ENCODE data around the gene TMBIM1. TPM values are rescaled to one million over a fixed set of nuclear protein-coding genes. Genes with fewer than 3 reads are reported as not detected.
A peak's percentile ranks its signal among the peaks of the same experiment; 100 is the strongest.
"Not testable (repeated sequence)": the region's sequence is repeated elsewhere in the genome, so short reads cannot be mapped to it uniquely, and the experiment has no call there.

Gene TMBIM1
- total RNA-seq, 1 donor from 2014 or later = 74.9 TPM

DNA sequence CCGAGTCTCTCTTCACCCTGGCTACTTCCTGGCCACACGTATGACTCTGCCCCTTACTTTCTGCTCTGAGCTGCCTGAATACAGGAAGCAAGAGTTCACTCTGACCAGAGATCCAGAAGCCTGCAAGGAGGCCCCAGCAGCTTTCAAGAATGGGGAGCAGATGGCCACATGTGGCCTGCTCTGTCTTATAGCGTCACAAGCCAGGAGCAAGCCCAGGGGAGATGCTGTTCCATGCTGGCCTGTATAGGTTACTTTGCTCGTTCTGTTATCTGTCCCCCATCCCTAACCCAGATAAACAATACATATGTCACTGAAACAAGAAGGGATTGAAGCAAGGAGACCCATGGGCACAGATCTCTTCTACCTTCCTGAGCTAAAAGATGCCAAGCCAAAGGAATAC lies 17.7 kb downstream of the TMBIM1 start:
- no peaks in the 10 kb centered on the region for H3K9me3 Mint-ChIP-seq
- no peak for DNase-seq (ENCODE audit: low spot score in 2 of 2, unreplicated experiment in 2 of 2)
- TF ChIP-seq, protein P1, sequence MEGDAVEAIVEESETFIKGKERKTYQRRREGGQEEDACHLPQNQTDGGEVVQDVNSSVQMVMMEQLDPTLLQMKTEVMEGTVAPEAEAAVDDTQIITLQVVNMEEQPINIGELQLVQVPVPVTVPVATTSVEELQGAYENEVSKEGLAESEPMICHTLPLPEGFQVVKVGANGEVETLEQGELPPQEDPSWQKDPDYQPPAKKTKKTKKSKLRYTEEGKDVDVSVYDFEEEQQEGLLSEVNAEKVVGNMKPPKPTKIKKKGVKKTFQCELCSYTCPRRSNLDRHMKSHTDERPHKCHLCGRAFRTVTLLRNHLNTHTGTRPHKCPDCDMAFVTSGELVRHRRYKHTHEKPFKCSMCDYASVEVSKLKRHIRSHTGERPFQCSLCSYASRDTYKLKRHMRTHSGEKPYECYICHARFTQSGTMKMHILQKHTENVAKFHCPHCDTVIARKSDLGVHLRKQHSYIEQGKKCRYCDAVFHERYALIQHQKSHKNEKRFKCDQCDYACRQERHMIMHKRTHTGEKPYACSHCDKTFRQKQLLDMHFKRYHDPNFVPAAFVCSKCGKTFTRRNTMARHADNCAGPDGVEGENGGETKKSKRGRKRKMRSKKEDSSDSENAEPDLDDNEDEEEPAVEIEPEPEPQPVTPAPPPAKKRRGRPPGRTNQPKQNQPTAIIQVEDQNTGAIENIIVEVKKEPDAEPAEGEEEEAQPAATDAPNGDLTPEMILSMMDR (IDR thresholded peaks at IDR 0.05; ENCODE audit: unreplicated experiment) = no peak
- peaks cover 17% of the 10 kb centered on the region for H3K36me3 Mint-ChIP-seq
- H3K4me1 Mint-ChIP-seq = peaks cover 21% of the 10 kb centered on the region
- H3K27me3 Mint-ChIP-seq (ENCODE audit: low read depth) = no peaks in the 10 kb centered on the region
- H3K27ac Mint-ChIP-seq = peak overlapping the region; percentile 47
- no peak overlapping the region for H3K4me3 Mint-ChIP-seq

DNA sequence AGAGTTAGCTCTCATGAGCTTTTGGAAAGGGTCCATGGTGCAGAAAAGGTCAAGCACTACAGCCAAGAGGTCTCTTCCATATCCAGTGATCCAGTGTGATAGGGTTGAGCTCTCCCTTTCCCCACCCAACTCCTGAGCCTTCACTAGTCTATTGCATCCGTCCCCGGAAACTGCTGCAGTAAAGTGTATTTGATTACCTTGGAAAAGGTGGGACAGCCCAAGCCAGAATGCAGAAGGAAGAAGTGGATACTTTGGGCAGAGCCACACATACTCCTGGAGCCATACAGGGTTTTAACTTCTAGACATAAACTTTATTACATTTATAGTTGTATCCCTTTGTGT lies 18.4 kb downstream of the TMBIM1 start:
- H3K27me3 Mint-ChIP-seq (ENCODE audit: low read depth) = no peaks in the 10 kb centered on the region
- H3K27ac Mint-ChIP-seq = peak overlapping the region; percentile 56
- peaks cover 27% of the 10 kb centered on the region for H3K4me1 Mint-ChIP-seq
- H3K4me3 Mint-ChIP-seq = no peak overlapping the region
- no peaks in the 10 kb centered on the region for H3K9me3 Mint-ChIP-seq
- TF ChIP-seq, protein P1 (IDR thresholded peaks at IDR 0.05; ENCODE audit: unreplicated experiment) = no peak
- no peak for DNase-seq (ENCODE audit: low spot score in 2 of 2, unreplicated experiment in 2 of 2)
- H3K36me3 Mint-ChIP-seq = peaks cover 15% of the 10 kb centered on the region

DNA sequence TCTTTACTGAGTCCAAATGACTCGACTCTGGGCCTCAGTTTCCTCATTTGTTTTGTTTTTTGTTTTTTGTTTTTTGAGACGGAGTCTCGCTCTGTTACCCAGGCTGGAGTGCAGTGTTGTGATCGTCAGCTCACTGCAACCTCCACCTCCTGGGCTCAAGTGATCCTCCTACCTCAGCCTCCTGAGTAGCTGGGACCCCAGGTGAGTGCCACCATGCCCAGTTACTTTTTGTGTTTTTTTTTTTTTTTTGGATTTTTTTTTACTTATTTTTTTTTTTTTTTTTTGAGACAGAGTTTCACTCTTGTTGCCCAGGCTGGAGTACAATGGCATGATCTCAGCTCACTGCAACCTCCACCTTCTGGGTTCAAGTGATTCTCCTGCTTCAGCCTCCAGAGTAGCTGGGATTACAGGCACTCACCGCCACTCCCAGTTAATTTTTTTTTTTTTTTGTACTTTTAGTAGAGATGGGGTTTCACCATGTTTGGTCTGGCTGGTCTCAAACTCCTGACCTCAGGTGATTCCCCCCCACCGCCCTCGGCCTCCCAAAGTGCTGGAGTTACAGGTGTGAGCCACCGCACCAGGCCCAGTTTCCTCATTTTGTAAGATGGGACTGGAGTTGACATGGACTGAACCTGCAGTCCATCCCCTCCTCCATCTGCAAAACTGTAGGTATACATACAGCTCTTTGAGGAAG lies 18.9 kb downstream of the TMBIM1 start:
- Mint-ChIP-seq H3K4me1 (peaks cover 27% of the 10 kb centered on the region), H3K36me3 (peaks cover 15% of the 10 kb centered on the region), H3K27ac (peak overlapping the region; percentile 56)
- not testable (repeated sequence) for H3K4me3 Mint-ChIP-seq; H3K27me3 Mint-ChIP-seq (ENCODE audit: low read depth); H3K9me3 Mint-ChIP-seq; DNase-seq (ENCODE audit: low spot score in 2 of 2, unreplicated experiment in 2 of 2)

DNA sequence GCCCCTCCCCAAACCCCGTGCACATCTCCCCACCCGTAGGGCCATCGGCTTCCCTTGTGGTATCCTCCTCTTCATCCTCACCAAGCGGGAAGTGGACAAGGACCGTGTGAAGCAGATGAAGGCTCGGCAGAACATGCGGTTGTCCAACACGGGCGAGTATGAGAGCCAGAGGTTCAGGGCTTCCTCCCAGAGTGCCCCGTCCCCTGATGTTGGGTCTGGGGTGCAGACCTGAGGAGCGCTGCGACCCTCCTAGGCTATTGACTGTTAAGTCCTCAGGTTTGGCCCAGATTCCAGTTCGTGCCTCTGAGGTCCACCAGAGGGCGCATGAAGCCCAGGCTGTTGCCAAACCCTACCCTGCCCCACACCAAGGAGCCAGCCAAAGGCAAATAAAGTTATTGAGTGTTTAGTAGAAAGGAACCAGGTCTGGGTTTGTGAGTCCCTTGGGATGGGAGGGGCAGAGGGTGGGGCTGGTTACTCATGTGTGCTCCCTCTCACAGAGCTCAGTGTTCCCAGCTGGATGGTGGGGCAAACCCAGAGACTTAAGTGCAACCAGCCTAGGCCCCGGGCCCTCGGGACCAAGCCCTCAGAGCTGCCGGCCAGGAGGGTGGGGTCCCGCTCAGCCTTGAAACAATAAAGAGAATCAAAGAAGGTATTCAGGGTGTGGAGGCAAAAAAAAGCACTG lies 19.6 kb downstream of the TMBIM1 start:
- Mint-ChIP-seq H3K4me1 (peaks cover 27% of the 10 kb centered on the region), H3K4me3 (peak overlapping the region; percentile 28), H3K27me3 (ENCODE audit: low read depth) (no peaks in the 10 kb centered on the region), H3K9me3 (no peaks in the 10 kb centered on the region), H3K27ac (peak overlapping the region; percentile 4), H3K36me3 (peaks cover 14% of the 10 kb centered on the region)
- TF ChIP-seq, protein P1 (IDR thresholded peaks at IDR 0.05; ENCODE audit: unreplicated experiment) = peak; percentile 81
- peak; percentile 50 to 85 for DNase-seq (ENCODE audit: low spot score in 2 of 2, unreplicated experiment in 2 of 2)

DNA sequence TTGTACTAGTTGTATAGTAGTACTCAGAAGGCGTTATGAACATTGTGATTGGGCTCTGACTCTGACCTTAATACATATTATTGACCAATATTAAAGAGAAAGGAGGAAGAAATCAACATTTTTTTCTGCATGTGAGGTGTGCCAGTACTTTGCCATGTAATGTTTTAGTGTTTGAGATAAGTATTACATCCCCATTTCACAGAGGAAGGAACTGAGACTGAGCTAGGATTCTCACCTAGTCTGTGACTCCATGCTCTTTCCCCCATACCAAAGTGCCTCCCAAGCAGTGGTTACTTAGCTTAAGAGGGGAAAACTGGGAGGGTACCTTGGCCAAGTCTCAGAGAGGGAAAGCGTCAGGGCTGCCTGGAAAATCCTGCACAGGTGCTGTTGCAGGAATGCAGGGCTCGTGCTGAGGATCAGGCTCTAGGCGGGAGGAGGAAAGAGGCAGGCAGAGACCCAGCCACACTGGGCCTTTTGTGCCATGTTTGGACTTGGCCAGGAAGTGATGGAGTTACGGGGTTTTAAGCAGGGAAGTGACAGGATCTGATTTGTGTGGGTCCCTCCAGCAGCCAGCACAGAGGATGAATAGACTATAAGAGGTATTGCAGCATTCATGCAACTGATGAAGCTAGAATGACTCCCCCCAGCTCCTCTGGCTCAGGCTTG lies 20.3 kb downstream of the TMBIM1 start:
- H3K27me3 Mint-ChIP-seq (ENCODE audit: low read depth) = no peaks in the 10 kb centered on the region
- peak overlapping the region; percentile 98 for H3K4me3 Mint-ChIP-seq
- no peak for DNase-seq (ENCODE audit: low spot score in 2 of 2, unreplicated experiment in 2 of 2)
- peaks cover 27% of the 10 kb centered on the region for H3K4me1 Mint-ChIP-seq
- TF ChIP-seq, protein P1 (IDR thresholded peaks at IDR 0.05; ENCODE audit: unreplicated experiment) = no peak
- peaks cover 14% of the 10 kb centered on the region for H3K36me3 Mint-ChIP-seq
- peak overlapping the region; percentile 4 for H3K27ac Mint-ChIP-seq
- no peaks in the 10 kb centered on the region for H3K9me3 Mint-ChIP-seq

DNA sequence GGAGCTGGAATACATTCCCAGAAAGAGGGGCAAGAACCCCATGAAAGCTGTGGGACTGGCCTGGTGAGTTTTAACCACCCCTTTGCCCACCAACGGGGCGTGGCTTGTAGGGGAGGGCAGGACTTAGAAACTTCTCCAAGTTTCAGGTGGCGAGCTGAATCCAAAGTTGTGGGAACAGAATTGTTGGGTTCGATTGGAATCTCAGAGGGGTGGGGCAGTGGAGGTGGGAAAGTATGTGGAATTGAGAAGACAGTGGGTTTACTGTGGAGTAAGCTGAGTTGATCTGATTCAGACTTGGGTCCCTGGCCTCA lies 20.9 kb downstream of the TMBIM1 start:
- no peak for DNase-seq (ENCODE audit: low spot score in 2 of 2, unreplicated experiment in 2 of 2)
- TF ChIP-seq, protein P1 (IDR thresholded peaks at IDR 0.05; ENCODE audit: unreplicated experiment) = no peak
- Mint-ChIP-seq H3K27ac (peak overlapping the region; percentile 88), H3K27me3 (ENCODE audit: low read depth) (no peaks in the 10 kb centered on the region), H3K4me3 (peak overlapping the region; percentile 98), H3K9me3 (no peaks in the 10 kb centered on the region), H3K4me1 (peaks cover 27% of the 10 kb centered on the region), H3K36me3 (peaks cover 12% of the 10 kb centered on the region)

All from mesothelial cell of epicardium (in vitro differentiated cells).